Immature natural killer cell (primary cell): ENCODE results near the gene CMTM3. TPM values are rescaled to one million over a fixed set of nuclear protein-coding genes. Genes with fewer than 3 reads are reported as not detected.
A peak's percentile ranks its signal among the peaks of the same experiment; 100 is the strongest.

Source experiments
- DNase-seq, 3 donors: peaks; one replicate each; pipeline ENCODE4 v3.0.0; 2022; ENCODE audit warnings: mixed read lengths in 1 of 3
- H3K27ac Mint-ChIP-seq, 6 donors: one replicate each; pipeline ENCODE4 v1.8.0; 2020; ENCODE audit warnings: mixed read lengths in 6 of 6, mild to moderate bottlenecking in 5 of 6, inconsistent platforms in 4 of 6, moderate library complexity in 3 of 6
- H3K27me3 Mint-ChIP-seq, 3 donors: one replicate each; pipeline ENCODE4 v1.8.0; 2020 to 2021; ENCODE audit warnings: low read depth in 3 of 3, mild to moderate bottlenecking in 3 of 3, mixed read lengths in 3 of 3, moderate library complexity in 3 of 3, inconsistent platforms in 1 of 3
- H3K36me3 Mint-ChIP-seq, 3 donors: one replicate each; pipeline ENCODE4 v1.8.0; 2020; ENCODE audit warnings: mixed read lengths in 3 of 3, inconsistent platforms in 2 of 3, mild to moderate bottlenecking in 2 of 3
- H3K4me1 Mint-ChIP-seq, 2 donors: one replicate each; pipeline ENCODE4 v1.8.0; 2020; ENCODE audit warnings: inconsistent platforms in 2 of 2, mild to moderate bottlenecking in 2 of 2, mixed read lengths in 2 of 2, moderate library complexity in 1 of 2
- H3K4me3 Mint-ChIP-seq, 5 donors: one replicate each; pipeline ENCODE4 v1.8.0; 2020; ENCODE audit warnings: mild to moderate bottlenecking in 5 of 5, mixed read lengths in 5 of 5, inconsistent platforms in 3 of 5, moderate library complexity in 3 of 5
- H3K9me3 Mint-ChIP-seq, 6 donors: one replicate each; pipeline ENCODE4 v1.8.0; 2020; ENCODE audit warnings: mild to moderate bottlenecking in 6 of 6, mixed read lengths in 6 of 6, inconsistent platforms in 4 of 6, moderate library complexity in 3 of 6
- polyA plus RNA-seq, 3 donors: library from polyadenylated mRNA; unstranded; fragments of 300-500 nt; fragmentation: Illumina TruSeq; gene quantifications; one replicate each; pipeline ENCODE4 v1.2.3, GENCODE V29; 2021

Gene CMTM3
- polyA plus RNA-seq, 3 donors from 2014 or later, result 83.5 to 145 (median 127) TPM

GRCh38 chr16:66639091-66639885 lies 34.8 kb downstream of the CMTM3 start:
- peaks cover 2 to 9% (median 5%) of the 10 kb centered on the region in 3 donors for H3K27me3 Mint-ChIP-seq
- H3K4me1 Mint-ChIP-seq, result no peaks in the 10 kb centered on the region
- no peak overlapping the region for H3K27ac Mint-ChIP-seq
- no peaks in the 10 kb centered on the region for H3K36me3 Mint-ChIP-seq
- no peak overlapping the region for H3K4me3 Mint-ChIP-seq
- no peak for DNase-seq
- no peaks in the 10 kb centered on the region for H3K9me3 Mint-ChIP-seq

- no peak overlapping the region for H3K27ac Mint-ChIP-seq
- no peaks in the 10 kb centered on the region for H3K36me3 Mint-ChIP-seq
Observed at GRCh38 chr16:66640724-66641314, 36.3 kb downstream of the CMTM3 start.

DNA sequence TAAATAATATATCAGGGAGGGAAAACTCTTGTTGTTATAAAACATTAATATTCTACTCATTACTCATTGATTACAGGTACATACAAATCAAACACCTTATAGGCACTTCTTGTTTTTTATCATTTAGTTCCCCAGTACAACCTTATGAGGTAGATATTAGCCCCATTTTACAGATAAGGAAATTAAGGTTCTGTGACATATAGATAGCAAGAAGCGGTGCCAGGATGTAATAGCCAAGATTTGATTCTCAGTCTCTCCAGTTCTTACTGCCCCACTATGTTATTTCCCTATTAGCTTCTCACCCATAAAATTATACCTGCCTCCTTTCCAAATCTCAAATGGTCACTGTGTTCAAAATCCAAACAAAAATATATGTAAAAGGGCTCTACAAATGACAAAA lies 36.9 kb downstream of the CMTM3 start:
- Mint-ChIP-seq H3K9me3 (no peaks in the 10 kb centered on the region), H3K4me1 (no peaks in the 10 kb centered on the region), H3K27me3 (peaks cover 2 to 9% (median 9%) of the 10 kb centered on the region in 3 donors), H3K27ac (peak overlapping the region in 1 of 6 donors; percentile 34), H3K4me3 (no peak overlapping the region), H3K36me3 (no peaks in the 10 kb centered on the region)
- no peak for DNase-seq

More at GRCh38 chr16:66640724-66641314, 36.3 kb downstream of the CMTM3 start:
- Mint-ChIP-seq H3K9me3 (no peaks in the 10 kb centered on the region), H3K4me3 (no peak overlapping the region), H3K27me3 (peaks cover 2 to 9% (median 9%) of the 10 kb centered on the region in 3 donors), H3K4me1 (no peaks in the 10 kb centered on the region)
- no peak for DNase-seq

- Mint-ChIP-seq H3K4me1 (peaks cover 9% of the 10 kb centered on the region in 2 donors), H3K4me3 (no peak overlapping the region), H3K9me3 (no peaks in the 10 kb centered on the region), H3K27ac (no peak overlapping the region), H3K27me3 (peaks cover 2 to 6% (median 4%) of the 10 kb centered on the region in 3 donors), H3K36me3 (no peaks in the 10 kb centered on the region)
- no peak for DNase-seq
Observed at GRCh38 chr16:66647866-66648265, 43.4 kb downstream of the CMTM3 start.

DNA sequence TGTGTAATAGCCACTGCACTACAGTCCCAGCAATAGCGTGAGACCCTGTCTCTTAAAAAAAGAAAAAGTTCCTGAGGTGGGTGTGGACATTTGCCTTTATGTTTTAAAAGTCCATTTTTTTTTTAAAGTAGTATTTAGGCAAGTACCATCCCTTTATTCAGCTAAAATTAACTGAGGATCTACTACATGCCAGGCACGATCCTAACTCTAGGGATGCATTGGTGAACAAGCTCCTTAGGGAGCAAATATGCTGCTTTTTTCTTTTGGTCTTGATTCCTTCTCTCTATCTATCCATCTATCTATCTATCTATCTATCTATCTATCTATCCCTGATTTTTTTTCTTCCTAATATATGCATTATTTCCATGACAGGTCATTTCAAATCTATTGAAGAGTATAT lies 44.7 kb downstream of the CMTM3 start:
- Mint-ChIP-seq H3K9me3 (no peaks in the 10 kb centered on the region), H3K4me1 (peaks cover 9% of the 10 kb centered on the region in 2 donors), H3K36me3 (no peaks in the 10 kb centered on the region), H3K27me3 (peaks cover 1 to 6% (median 5%) of the 10 kb centered on the region in 3 donors), H3K4me3 (no peak overlapping the region), H3K27ac (no peak overlapping the region)
- DNase-seq, result no peak

- Mint-ChIP-seq H3K4me3 (no peak overlapping the region), H3K36me3 (no peaks in the 10 kb centered on the region), H3K9me3 (no peaks in the 10 kb centered on the region), H3K27me3 (peaks cover 1 to 10% (median 6%) of the 10 kb centered on the region in 3 donors), H3K27ac (no peak overlapping the region), H3K4me1 (peaks cover 9% of the 10 kb centered on the region in 2 donors)
- DNase-seq, result no peak
Observed at GRCh38 chr16:66649636-66650205, 45.2 kb downstream of the CMTM3 start.

DNA sequence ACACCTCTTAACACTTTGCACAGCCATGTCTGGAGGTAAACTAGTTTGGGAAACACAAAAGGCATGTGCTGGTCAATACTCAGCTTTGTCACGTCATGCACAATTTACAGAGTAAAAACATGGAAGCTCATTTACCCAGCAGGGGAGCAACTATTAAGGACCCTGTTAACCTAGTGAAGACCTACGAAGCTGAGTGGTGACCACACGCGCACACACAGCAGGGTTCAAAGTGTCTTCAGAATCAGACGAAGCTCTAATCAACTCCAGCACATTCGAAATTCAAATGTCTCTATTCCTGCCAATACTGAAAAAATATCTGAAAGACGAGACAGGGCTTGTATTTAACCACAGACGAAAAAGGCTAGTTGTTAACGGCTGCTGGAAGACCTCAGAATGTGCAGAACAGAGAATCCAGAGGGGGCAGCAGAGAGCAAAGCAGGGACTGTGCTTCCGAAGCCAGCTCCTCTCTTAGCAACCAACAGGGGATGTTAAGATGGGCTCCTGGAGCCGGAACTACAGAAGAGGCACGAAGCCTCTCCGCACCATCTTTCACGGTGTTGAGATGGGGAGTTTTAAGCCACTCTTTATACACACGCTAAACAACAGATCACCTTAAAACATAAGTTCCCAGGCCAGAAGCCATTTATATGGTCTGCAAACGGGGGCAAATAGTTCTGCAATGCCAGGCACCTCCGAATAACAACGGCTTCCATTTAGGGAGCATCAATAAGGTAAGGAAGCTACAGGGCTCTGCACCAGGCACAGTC lies 46.4 kb downstream of the CMTM3 start:
- no peaks in the 10 kb centered on the region for H3K9me3 Mint-ChIP-seq
- peaks cover 1 to 13% (median 2%) of the 10 kb centered on the region in 3 donors for H3K27me3 Mint-ChIP-seq
- DNase-seq, result peak; percentile 66 to 77 (median 71)
- H3K4me3 Mint-ChIP-seq, result peak overlapping the region; percentile 70 to 83 (median 80)
- H3K27ac Mint-ChIP-seq, result peak overlapping the region in 4 of 6 donors; percentile 20 to 73 (median 67)
- peaks cover 9% of the 10 kb centered on the region in 2 donors for H3K4me1 Mint-ChIP-seq
- H3K36me3 Mint-ChIP-seq, result no peaks in the 10 kb centered on the region

GRCh38 chr16:66651474-66651765 lies 46.9 kb downstream of the CMTM3 start:
- Mint-ChIP-seq H3K4me3 (peak overlapping the region; percentile 70 to 83 (median 80)), H3K27ac (peak overlapping the region in 3 of 6 donors; percentile 20 to 73 (median 69)), H3K9me3 (no peaks in the 10 kb centered on the region), H3K36me3 (no peaks in the 10 kb centered on the region), H3K27me3 (peaks cover 1 to 13% (median 2%) of the 10 kb centered on the region in 3 donors), H3K4me1 (peaks cover 9% of the 10 kb centered on the region in 2 donors)
- DNase-seq, result no peak

- Mint-ChIP-seq H3K4me1 (peaks cover 9% of the 10 kb centered on the region in 2 donors), H3K9me3 (no peaks in the 10 kb centered on the region), H3K4me3 (no peak overlapping the region), H3K27ac (no peak overlapping the region), H3K27me3 (peaks cover 2 to 13% (median 4%) of the 10 kb centered on the region in 3 donors), H3K36me3 (no peaks in the 10 kb centered on the region)
- DNase-seq, result no peak
Observed at GRCh38 chr16:66651965-66652364, 47.5 kb downstream of the CMTM3 start.

GRCh38 chr16:66652661-66653360 lies 48.3 kb downstream of the CMTM3 start:
- H3K4me3 Mint-ChIP-seq, result no peak overlapping the region
- H3K36me3 Mint-ChIP-seq, result no peaks in the 10 kb centered on the region
- peaks cover 9% of the 10 kb centered on the region in 2 donors for H3K4me1 Mint-ChIP-seq
- no peaks in the 10 kb centered on the region for H3K9me3 Mint-ChIP-seq
- peaks cover 2 to 13% (median 4%) of the 10 kb centered on the region in 3 donors for H3K27me3 Mint-ChIP-seq
- no peak for DNase-seq
- H3K27ac Mint-ChIP-seq, result no peak overlapping the region

GRCh38 chr16:66653581-66654350 lies 49.3 kb downstream of the CMTM3 start:
- no peak for DNase-seq
- Mint-ChIP-seq H3K27me3 (peaks cover 2 to 16% (median 4%) of the 10 kb centered on the region in 3 donors), H3K4me1 (peaks cover 9% of the 10 kb centered on the region in 2 donors), H3K27ac (no peak overlapping the region), H3K9me3 (no peaks in the 10 kb centered on the region), H3K4me3 (no peak overlapping the region), H3K36me3 (no peaks in the 10 kb centered on the region)

DNA sequence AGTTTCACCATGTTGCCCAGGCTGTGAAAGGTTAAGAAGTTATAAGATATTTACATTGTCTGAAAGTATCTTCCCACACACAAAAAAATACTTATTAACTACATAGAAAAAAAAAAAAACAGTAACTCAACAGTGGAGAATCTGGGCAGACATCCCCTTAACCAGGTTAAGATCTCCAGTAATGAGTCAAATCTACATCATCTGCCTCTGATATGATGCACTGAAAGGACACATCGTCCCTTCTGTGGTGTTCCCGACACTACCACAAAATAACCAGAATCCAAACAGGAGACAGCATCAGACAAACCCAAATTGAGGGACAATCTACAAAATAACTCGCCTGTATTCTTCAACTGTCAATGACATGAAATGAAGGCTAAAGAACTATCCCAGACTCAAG lies 52.0 kb downstream of the CMTM3 start:
- no peaks in the 10 kb centered on the region for H3K4me1 Mint-ChIP-seq
- no peak overlapping the region for H3K27ac Mint-ChIP-seq
- no peaks in the 10 kb centered on the region for H3K9me3 Mint-ChIP-seq
- no peak for DNase-seq
- H3K36me3 Mint-ChIP-seq, result no peaks in the 10 kb centered on the region
- H3K4me3 Mint-ChIP-seq, result no peak overlapping the region
- peaks cover 2 to 14% (median 4%) of the 10 kb centered on the region in 3 donors for H3K27me3 Mint-ChIP-seq
